Measurements from ENCODE around the gene CDC37. TPM values are rescaled to one million over a fixed set of nuclear protein-coding genes. Genes with fewer than 3 reads are reported as not detected.
A peak's percentile ranks its signal among the peaks of the same experiment; 100 is the strongest.

CDC37 gene
- total and polyA plus RNA-seq, 11 donors: 108 to 282 (median 141) TPM

GRCh38 chr19:10417541-10418234, 14.3 kb upstream of the CDC37 start:
- WGBS, 4 donors: 4 to 8% (median 7%) methylated on average over 17 to 30 of the region's 30 CpGs
- Histone ChIP-seq H3K27me3 (peaks cover 41 to 68% (median 61%) of the 10 kb centered on the region in 9 donors), H3K4me3 (no peak overlapping the region), H3K4me1 (peaks cover 0 to 51% (median 31%) of the 10 kb centered on the region in 12 donors), H3K36me3 (no peaks in the 10 kb centered on the region), H3K27ac (no peak overlapping the region), H3K9me3 (peaks cover 0 to 5% (median 0%) of the 10 kb centered on the region in 12 donors)
- ATAC-seq: no peak
- TF ChIP-seq CTCF (IDR thresholded peaks at IDR 0.05) (no peak), POLR2A (IDR thresholded peaks at IDR 0.05) (no peak)
- intact Hi-C loops (cut with DNase I): loop anchor here in 2 of 10 donors (5.0 to 10.0 kb wide), 2 partner anchors 147 to 150 kb away; partner anchors contain the start of genes CDKN2D (in 2 of the 2) and KRI1 (in 2 of the 2)
- no peak for DNase-seq

- WGBS, 4 donors: 2 to 4% (median 3%) methylated on average over 35 to 67 of the region's 67 CpGs
- Histone ChIP-seq H3K4me1 (peaks cover 0 to 56% (median 35%) of the 10 kb centered on the region in 12 donors), H3K27ac (peak overlapping the region in 6 of 12 donors; percentile 12 to 65 (median 44)), H3K4me3 (peak overlapping the region; percentile 21 to 67 (median 52)), H3K27me3 (peaks cover 32 to 57% (median 50%) of the 10 kb centered on the region in 9 donors), H3K36me3 (no peaks in the 10 kb centered on the region), H3K9me3 (peaks cover 0 to 5% (median 0%) of the 10 kb centered on the region in 12 donors)
- ATAC-seq: peak; percentile 62 to 88 (median 84)
- DNase-seq: peak; percentile 77 to 92 (median 83)
- TF ChIP-seq CTCF (IDR thresholded peaks at IDR 0.05): peak; percentile 70 to 97 (median 86)
- no peak for TF ChIP-seq POLR2A (IDR thresholded peaks at IDR 0.05)
- intact Hi-C loops (cut with DNase I): loop anchor here in 2 of 10 donors (5.0 to 10.0 kb wide), 2 partner anchors 148 to 151 kb away; partner anchors contain the start of genes CDKN2D (in 2 of the 2) and KRI1 (in 2 of the 2)
Observed at GRCh38 chr19:10416380-10417257, 13.3 kb upstream of the CDC37 start.

- Histone ChIP-seq H3K4me3 (peak overlapping the region; percentile 21 to 67 (median 52)), H3K4me1 (peaks cover 0 to 52% (median 33%) of the 10 kb centered on the region in 12 donors), H3K27me3 (peaks cover 26 to 52% (median 44%) of the 10 kb centered on the region in 9 donors), H3K36me3 (no peaks in the 10 kb centered on the region), H3K27ac (peak overlapping the region in 7 of 12 donors; percentile 12 to 65 (median 47)), H3K9me3 (peaks cover 0 to 5% (median 0%) of the 10 kb centered on the region in 12 donors)
- DNase-seq (no peak), ATAC-seq (no peak)
- no peak for TF ChIP-seq CTCF (IDR thresholded peaks at IDR 0.05)
- TF ChIP-seq POLR2A (IDR thresholded peaks at IDR 0.05): no peak
- 3 to 6% (median 3%) methylated on average over 9 of the region's 9 CpGs for WGBS, 4 donors
- intact Hi-C loops (cut with DNase I): loop anchor here in 2 of 10 donors (5.0 to 10.0 kb wide), 2 partner anchors 149 to 151 kb away; partner anchors contain the start of genes CDKN2D (in 2 of the 2) and KRI1 (in 2 of the 2)
Observed at GRCh38 chr19:10416083-10416379, 12.7 kb upstream of the CDC37 start.

All from heart left ventricle (tissue), 16 donors.